RCC 7860 (cell line): ENCODE results near the gene FOXO3.
A peak's percentile ranks its signal among the peaks of the same experiment; 100 is the strongest.

Source experiments
- DNase-seq: peaks from one replicate; pipeline ENCODE4 v3.0.0-alpha.2; 2015; ENCODE audit warnings: low spot score
- FAIRE-seq: peaks from 2 replicates; lab custom pipeline; 2012; peaks lifted over from hg19 to GRCh38; lab: Jason Lieb, UNC

FOXO3 gene

GRCh38 chr6:108574457-108575141 is 13.9 kb downstream of the FOXO3 start:
- no peak for FAIRE-seq
- DNase-seq: no peak

GRCh38 chr6:108575905-108576494 is 15.3 kb downstream of the FOXO3 start:
- no peak for FAIRE-seq
- no peak for DNase-seq

GRCh38 chr6:108576709-108577108 is 16.0 kb downstream of the FOXO3 start:
- no peak for FAIRE-seq
- no peak for DNase-seq

- DNase-seq (no peak), FAIRE-seq (no peak)
Measured at GRCh38 chr6:108578166-108578565, 17.4 kb downstream of the FOXO3 start.

GRCh38 chr6:108578595-108579327 is 18.0 kb downstream of the FOXO3 start:
- FAIRE-seq (peak; percentile 43), DNase-seq (peak; percentile 54)

- FAIRE-seq (no peak), DNase-seq (no peak)
Measured at GRCh38 chr6:108579328-108579721, 18.6 kb downstream of the FOXO3 start.

GRCh38 chr6:108580646-108581045 is 19.9 kb downstream of the FOXO3 start:
- FAIRE-seq (no peak), DNase-seq (no peak)

GRCh38 chr6:108581237-108581931 is 20.7 kb downstream of the FOXO3 start:
- peak; percentile 74 for FAIRE-seq

GRCh38 chr6:108581932-108582475 is 21.3 kb downstream of the FOXO3 start:
- no peak for FAIRE-seq
- DNase-seq: no peak

More at GRCh38 chr6:108581237-108581931, 20.7 kb downstream of the FOXO3 start:
- peak; percentile 58 for DNase-seq

GRCh38 chr6:108582618-108583017 is 21.9 kb downstream of the FOXO3 start:
- DNase-seq: no peak
- no peak for FAIRE-seq

- no peak for FAIRE-seq
- no peak for DNase-seq
Measured at GRCh38 chr6:108584323-108584722, 23.6 kb downstream of the FOXO3 start.

- FAIRE-seq (no peak), DNase-seq (no peak)
Measured at GRCh38 chr6:108585359-108585758, 24.6 kb downstream of the FOXO3 start.

GRCh38 chr6:108585921-108586536 is 25.3 kb downstream of the FOXO3 start:
- DNase-seq (no peak), FAIRE-seq (no peak)

GRCh38 chr6:108587258-108588059 is 26.7 kb downstream of the FOXO3 start:
- DNase-seq: peak; percentile 5
- no peak for FAIRE-seq

- peak; percentile 23 for DNase-seq
- FAIRE-seq: peak; percentile 8
Measured at GRCh38 chr6:108588586-108588985, 27.9 kb downstream of the FOXO3 start.

- FAIRE-seq (peak; percentile 8), DNase-seq (peak; percentile 24)
Measured at GRCh38 chr6:108589244-108589791, 28.6 kb downstream of the FOXO3 start.

- DNase-seq (no peak), FAIRE-seq (no peak)
Measured at GRCh38 chr6:108591040-108591816, 30.5 kb downstream of the FOXO3 start.
